HCT116 (cell line): ENCODE measurements around the gene ZWINT. TPM values are rescaled to one million over a fixed set of nuclear protein-coding genes. Genes with fewer than 3 reads are reported as not detected.

Experiments used
- ATAC-seq: fragments of 200-7000 bp; cut with Tn5 transposase; 2 replicates; pipeline ENCODE4 v1.9.1; 2020; ENCODE audit warnings: mild to moderate bottlenecking, moderate library complexity
- BruUV-seq: library from RNA; stranded (reverse); fragments of 400-500 nt; replicated peaks from 2 replicates; lab custom pipeline; 2021; lab: Mats Ljungman, UMichigan
- CTCF ChIA-PET: fragments of 300-600 bp; sonication (Branson Sonifier 250); formaldehyde crosslinking; loops from one replicate; lab custom pipeline; 2021; ENCODE audit warnings: antibody characterized with exemption; lab: Charles Lee
- POLR2A ChIA-PET: fragments of 300-600, 350-600 bp; sonication (Branson Sonifier 250); formaldehyde crosslinking; loops from one replicate; lab custom pipeline; 2021; ENCODE audit warnings: antibody characterized with exemption; lab: Charles Lee
- RAD21 ChIA-PET, 2 experiments: fragments of 300-600 bp; sonication (Branson Sonifier 250); formaldehyde crosslinking; loops; one replicate each; lab custom pipeline; 2023; ENCODE audit warnings: low total read pairs in 2 of 2; ENCODE audit not compliant: uncharacterized antibody in 2 of 2, unreplicated experiment in 2 of 2, low non-redundant PET in 1 of 2; lab: Charles Lee
- DNase-seq: peaks from one replicate; pipeline ENCODE4 v3.0.0-alpha.2; 2010; ENCODE audit warnings: low read depth, low spot score
- H2AFZ ChIP-seq: fragments of 200-600 bp; shearing (Covaris generic), sonication (generic); 2 replicates; pipeline ENCODE4 v1.6.1; 2017; ENCODE audit warnings: low read depth, mixed run types, mixed read lengths, antibody characterized with exemption, low read length; ENCODE audit not compliant: poor library complexity, severe bottlenecking
- H3K27ac ChIP-seq: 2 replicates; pipeline ENCODE4 v1.5.1; 2012; ENCODE audit warnings: low read depth, low read length
- H3K27me3 ChIP-seq: fragments of 200-600 bp; sonication (generic); 2 replicates; pipeline ENCODE4 v1.6.1; 2016; ENCODE audit warnings: mixed run types, low read length, mixed read lengths; ENCODE audit not compliant: insufficient read depth
- H3K36me3 ChIP-seq, 2 experiments: fragments of 200-500 bp in 1 of 2; fragments of 200-600 bp in 1 of 2; sonication (Bioruptor generic) in 1 of 2; sonication (generic) in 1 of 2; 2 replicates each; pipeline versions ENCODE4 v1.5.1 to v1.6.1; 2014 to 2016; ENCODE audit warnings: low read length in 2 of 2, inconsistent platforms in 1 of 2, mixed read lengths in 1 of 2, mixed run types in 1 of 2; ENCODE audit not compliant: insufficient read depth in 2 of 2, control insufficient read depth in 1 of 2
- H3K4me1 ChIP-seq, 2 experiments: fragments of 200-600 bp in 1 of 2; sonication (generic) in 1 of 2; 2 replicates each; pipeline versions ENCODE4 v1.5.1 to v1.6.1; 2012 to 2017; ENCODE audit warnings: low read length in 2 of 2, inconsistent platforms in 1 of 2, mild to moderate bottlenecking in 1 of 2, mixed read lengths in 1 of 2, mixed run types in 1 of 2, moderate library complexity in 1 of 2; ENCODE audit not compliant: insufficient read depth in 2 of 2, control insufficient read depth in 1 of 2
- H3K4me2 ChIP-seq: fragments of 200-600 bp; sonication (generic); 2 replicates; pipeline ENCODE4 v1.6.1; 2017; ENCODE audit warnings: mixed run types, low read length, mixed read lengths
- H3K4me3 ChIP-seq, 2 experiments: fragments of 200-600 bp in 1 of 2; sonication (generic) in 1 of 2; replicated peaks in 1 of 2; 2 replicates each; pipeline ENCODE4 v1.5.1; 2011 to 2016; ENCODE audit warnings: low read length in 2 of 2, control low read depth in 1 of 2, low read depth in 1 of 2, mild to moderate bottlenecking in 1 of 2, mixed read lengths in 1 of 2, mixed run types in 1 of 2
- H3K79me2 ChIP-seq: fragments of 200-600 bp; sonication (generic); 2 replicates; pipeline ENCODE4 v1.6.1; 2017; ENCODE audit warnings: mild to moderate bottlenecking, mixed run types, low read length, moderate library complexity, mixed read lengths; ENCODE audit not compliant: insufficient read depth
- H3K9ac ChIP-seq: fragments of 200-600 bp; sonication (generic); 2 replicates; pipeline ENCODE4 v1.6.1; 2016; ENCODE audit warnings: low read length, mixed read lengths
- H3K9me2 ChIP-seq: fragments of 200-600 bp; sonication (generic), shearing (Covaris generic); 2 replicates; pipeline ENCODE4 v1.6.1; 2017; ENCODE audit warnings: mixed run types, mild to moderate bottlenecking, moderate library complexity; ENCODE audit not compliant: insufficient read depth
- H3K9me3 ChIP-seq, 2 experiments: fragments of 200-500 bp in 1 of 2; fragments of 200-600 bp in 1 of 2; sonication (Bioruptor generic) in 1 of 2; sonication (generic) in 1 of 2; 2 replicates each; pipeline ENCODE4 v1.6.1; 2014 to 2017; ENCODE audit warnings: low read length in 2 of 2, mixed read lengths in 2 of 2, inconsistent platforms in 1 of 2, low read depth in 1 of 2, mild to moderate bottlenecking in 1 of 2, mixed run types in 1 of 2, moderate library complexity in 1 of 2; ENCODE audit not compliant: control insufficient read depth in 1 of 2, insufficient read depth in 1 of 2
- H4K20me1 ChIP-seq: fragments of 200-600 bp; sonication (generic), shearing (Covaris generic); 2 replicates; pipeline ENCODE4 v1.6.1; 2017; ENCODE audit warnings: mixed run types, mild to moderate bottlenecking, moderate library complexity; ENCODE audit not compliant: insufficient read depth
- CBX3 ChIP-seq: IDR thresholded peaks from 2 replicates; pipeline ENCODE4 v1.6.1; 2012; ENCODE audit warnings: low read depth
- CTCF ChIP-seq, 3 experiments: fragments of 200-600 bp in 1 of 3; sonication (generic) in 1 of 3; IDR thresholded peaks in 2 of 3; conservative IDR thresholded peaks in 1 of 3; 2 replicates each; pipeline ENCODE4 v1.5.1; 2012 to 2017; ENCODE audit warnings: low read depth in 2 of 3, low read length in 2 of 3, antibody characterized with exemption in 1 of 3, borderline replicate concordance in 1 of 3, control low read depth in 1 of 3, mild to moderate bottlenecking in 1 of 3, mixed read lengths in 1 of 3, mixed run types in 1 of 3, moderate library complexity in 1 of 3; ENCODE audit not compliant: insufficient read depth in 1 of 3
- FOSL1 ChIP-seq: IDR thresholded peaks from 2 replicates; pipeline ENCODE4 v1.6.1; 2012; ENCODE audit warnings: low read depth
- MAX ChIP-seq: IDR thresholded peaks from 2 replicates; pipeline ENCODE4 v1.6.1; 2012
- POLR2A ChIP-seq: IDR thresholded peaks from 2 replicates; pipeline ENCODE4 v1.7.0; 2011; ENCODE audit warnings: borderline replicate concordance; ENCODE audit not compliant: insufficient read depth, insufficient read length; ENCODE audit errors: extremely low read depth
- ZBTB33 ChIP-seq: IDR thresholded peaks from 2 replicates; pipeline ENCODE4 v1.6.1; 2011; ENCODE audit warnings: mild to moderate bottlenecking, low read length, moderate library complexity; ENCODE audit not compliant: insufficient replicate concordance; ENCODE audit errors: extremely low read depth
- intact Hi-C: fragments of 100-400 bp; cut with micrococcal nuclease; formaldehyde crosslinking; loops from 2 replicates; pipeline ENCODE4 v1.10.0; 2022
- total RNA-seq: library from RNA; stranded (reverse); gene quantifications from one replicate; pipeline ENCODE4 v1.2.1, GENCODE V29; 2021; ENCODE audit not compliant: unreplicated experiment

ZWINT gene
- total RNA-seq, 1 experiment from 2014 or later, result 64.5 TPM

GRCh38 chr10:56349611-56350010 lies 11.4 kb downstream of the ZWINT start:
- intact Hi-C loops, result no loop called here
- H3K36me3 ChIP-seq, result no peaks in the 10 kb centered on the region; a peak in 1 of 4 replicates
- H3K9me2 ChIP-seq, result no peaks in the 10 kb centered on the region
- H3K9ac ChIP-seq, result no peak overlapping the region
- no peaks in the 10 kb centered on the region for H3K27me3 ChIP-seq
- no peaks in the 10 kb centered on the region for H4K20me1 ChIP-seq
- no peak overlapping the region for H3K27ac ChIP-seq
- no peak overlapping the region for H3K4me3 ChIP-seq
- ChIA-PET POLR2A (no interaction called here), RAD21 (no interaction called here), CTCF (no interaction called here)
- no peaks in the 10 kb centered on the region for H3K9me3 ChIP-seq
- H3K4me1 ChIP-seq, result no peaks in the 10 kb centered on the region
- DNase-seq (no peak), ATAC-seq (no peak)
- no peak overlapping the region for H3K4me2 ChIP-seq
- no peak overlapping the region for H2AFZ ChIP-seq
- BruUV-seq, result no TSS peak
- no peak for TF ChIP-seq CBX3
- no peak for TF ChIP-seq FOSL1
- TF ChIP-seq MAX, result no peak
- TF ChIP-seq ZBTB33, result no peak
- no peak for TF ChIP-seq POLR2A
- peak in 2 of 3 experiments; percentile 23 to 39; a peak in 4 of 6 replicates for TF ChIP-seq CTCF (IDR thresholded peaks at IDR 0.05 in 2 of 3, conservative IDR thresholded peaks at IDR 0.05 in 1 of 3; ENCODE audit: borderline replicate concordance in 1 of 3, insufficient read depth in 1 of 3, low read depth in 2 of 3, low read length in 2 of 3)
- no peaks in the 10 kb centered on the region for H3K79me2 ChIP-seq
